ENCODE results near the gene HOXB8. TPM values are rescaled to one million over a fixed set of nuclear protein-coding genes. Genes with fewer than 3 reads are reported as not detected.

Gene HOXB8
- polyA plus RNA-seq, 1 donor from 2014 or later = not detected

GRCh38 chr17:48598736-48599135 is 16.4 kb downstream of the HOXB8 start:
- Histone ChIP-seq H3K36me3 (ENCODE audit: insufficient read depth, low read length) (no peaks in the 10 kb centered on the region), H4K20me1 (ENCODE audit: insufficient read depth) (no peaks in the 10 kb centered on the region), H3K9ac (ENCODE audit: low read length) (no peak overlapping the region), H3F3A (ENCODE audit: insufficient read depth, low read length, poor library complexity, severe bottlenecking) (no peaks in the 10 kb centered on the region), H3K27ac (ENCODE audit: low read length) (no peak overlapping the region), H3K79me2 (replicated peaks; ENCODE audit: insufficient read depth, low read length) (no peaks in the 10 kb centered on the region), H3K4me2 (ENCODE audit: low read length) (no peak overlapping the region), H3K27me3 (ENCODE audit: insufficient read depth, low read depth, low read length) (peaks cover 100% of the 10 kb centered on the region), H2AFZ (ENCODE audit: low read depth, low read length) (no peak overlapping the region), H3K4me3 (ENCODE audit: low read length) (no peak overlapping the region), H3K9me2 (ENCODE audit: insufficient read depth, low read length) (no peaks in the 10 kb centered on the region), H3K9me3 (ENCODE audit: low read length) (peaks cover 18% of the 10 kb centered on the region)
- TF ChIP-seq TAF1 (IDR thresholded peaks at IDR 0.05; ENCODE audit: low read depth) (no peak), EZH2 (IDR thresholded peaks at IDR 0.05; ENCODE audit: borderline replicate concordance, insufficient read depth, low read length, poor library complexity, severe bottlenecking) (no peak), EP300 (conservative IDR thresholded peaks at IDR 0.05; ENCODE audit: poor library complexity, severe bottlenecking) (no peak), SMC3 (conservative IDR thresholded peaks at IDR 0.05; ENCODE audit: poor library complexity) (no peak), POLR2AphosphoS5 (IDR thresholded peaks at IDR 0.05) (no peak), RAD21 (conservative IDR thresholded peaks at IDR 0.05) (no peak), MXI1 (conservative IDR thresholded peaks at IDR 0.05; ENCODE audit: poor library complexity, severe bottlenecking) (no peak)
- TF ChIP-seq, protein P1, sequence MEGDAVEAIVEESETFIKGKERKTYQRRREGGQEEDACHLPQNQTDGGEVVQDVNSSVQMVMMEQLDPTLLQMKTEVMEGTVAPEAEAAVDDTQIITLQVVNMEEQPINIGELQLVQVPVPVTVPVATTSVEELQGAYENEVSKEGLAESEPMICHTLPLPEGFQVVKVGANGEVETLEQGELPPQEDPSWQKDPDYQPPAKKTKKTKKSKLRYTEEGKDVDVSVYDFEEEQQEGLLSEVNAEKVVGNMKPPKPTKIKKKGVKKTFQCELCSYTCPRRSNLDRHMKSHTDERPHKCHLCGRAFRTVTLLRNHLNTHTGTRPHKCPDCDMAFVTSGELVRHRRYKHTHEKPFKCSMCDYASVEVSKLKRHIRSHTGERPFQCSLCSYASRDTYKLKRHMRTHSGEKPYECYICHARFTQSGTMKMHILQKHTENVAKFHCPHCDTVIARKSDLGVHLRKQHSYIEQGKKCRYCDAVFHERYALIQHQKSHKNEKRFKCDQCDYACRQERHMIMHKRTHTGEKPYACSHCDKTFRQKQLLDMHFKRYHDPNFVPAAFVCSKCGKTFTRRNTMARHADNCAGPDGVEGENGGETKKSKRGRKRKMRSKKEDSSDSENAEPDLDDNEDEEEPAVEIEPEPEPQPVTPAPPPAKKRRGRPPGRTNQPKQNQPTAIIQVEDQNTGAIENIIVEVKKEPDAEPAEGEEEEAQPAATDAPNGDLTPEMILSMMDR (IDR thresholded peaks at IDR 0.05; ENCODE audit: poor library complexity, severe bottlenecking) = no peak
- TF ChIP-seq, protein P2, sequence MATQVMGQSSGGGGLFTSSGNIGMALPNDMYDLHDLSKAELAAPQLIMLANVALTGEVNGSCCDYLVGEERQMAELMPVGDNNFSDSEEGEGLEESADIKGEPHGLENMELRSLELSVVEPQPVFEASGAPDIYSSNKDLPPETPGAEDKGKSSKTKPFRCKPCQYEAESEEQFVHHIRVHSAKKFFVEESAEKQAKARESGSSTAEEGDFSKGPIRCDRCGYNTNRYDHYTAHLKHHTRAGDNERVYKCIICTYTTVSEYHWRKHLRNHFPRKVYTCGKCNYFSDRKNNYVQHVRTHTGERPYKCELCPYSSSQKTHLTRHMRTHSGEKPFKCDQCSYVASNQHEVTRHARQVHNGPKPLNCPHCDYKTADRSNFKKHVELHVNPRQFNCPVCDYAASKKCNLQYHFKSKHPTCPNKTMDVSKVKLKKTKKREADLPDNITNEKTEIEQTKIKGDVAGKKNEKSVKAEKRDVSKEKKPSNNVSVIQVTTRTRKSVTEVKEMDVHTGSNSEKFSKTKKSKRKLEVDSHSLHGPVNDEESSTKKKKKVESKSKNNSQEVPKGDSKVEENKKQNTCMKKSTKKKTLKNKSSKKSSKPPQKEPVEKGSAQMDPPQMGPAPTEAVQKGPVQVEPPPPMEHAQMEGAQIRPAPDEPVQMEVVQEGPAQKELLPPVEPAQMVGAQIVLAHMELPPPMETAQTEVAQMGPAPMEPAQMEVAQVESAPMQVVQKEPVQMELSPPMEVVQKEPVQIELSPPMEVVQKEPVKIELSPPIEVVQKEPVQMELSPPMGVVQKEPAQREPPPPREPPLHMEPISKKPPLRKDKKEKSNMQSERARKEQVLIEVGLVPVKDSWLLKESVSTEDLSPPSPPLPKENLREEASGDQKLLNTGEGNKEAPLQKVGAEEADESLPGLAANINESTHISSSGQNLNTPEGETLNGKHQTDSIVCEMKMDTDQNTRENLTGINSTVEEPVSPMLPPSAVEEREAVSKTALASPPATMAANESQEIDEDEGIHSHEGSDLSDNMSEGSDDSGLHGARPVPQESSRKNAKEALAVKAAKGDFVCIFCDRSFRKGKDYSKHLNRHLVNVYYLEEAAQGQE (IDR thresholded peaks at IDR 0.05; ENCODE audit: borderline replicate concordance) = no peak

DNA sequence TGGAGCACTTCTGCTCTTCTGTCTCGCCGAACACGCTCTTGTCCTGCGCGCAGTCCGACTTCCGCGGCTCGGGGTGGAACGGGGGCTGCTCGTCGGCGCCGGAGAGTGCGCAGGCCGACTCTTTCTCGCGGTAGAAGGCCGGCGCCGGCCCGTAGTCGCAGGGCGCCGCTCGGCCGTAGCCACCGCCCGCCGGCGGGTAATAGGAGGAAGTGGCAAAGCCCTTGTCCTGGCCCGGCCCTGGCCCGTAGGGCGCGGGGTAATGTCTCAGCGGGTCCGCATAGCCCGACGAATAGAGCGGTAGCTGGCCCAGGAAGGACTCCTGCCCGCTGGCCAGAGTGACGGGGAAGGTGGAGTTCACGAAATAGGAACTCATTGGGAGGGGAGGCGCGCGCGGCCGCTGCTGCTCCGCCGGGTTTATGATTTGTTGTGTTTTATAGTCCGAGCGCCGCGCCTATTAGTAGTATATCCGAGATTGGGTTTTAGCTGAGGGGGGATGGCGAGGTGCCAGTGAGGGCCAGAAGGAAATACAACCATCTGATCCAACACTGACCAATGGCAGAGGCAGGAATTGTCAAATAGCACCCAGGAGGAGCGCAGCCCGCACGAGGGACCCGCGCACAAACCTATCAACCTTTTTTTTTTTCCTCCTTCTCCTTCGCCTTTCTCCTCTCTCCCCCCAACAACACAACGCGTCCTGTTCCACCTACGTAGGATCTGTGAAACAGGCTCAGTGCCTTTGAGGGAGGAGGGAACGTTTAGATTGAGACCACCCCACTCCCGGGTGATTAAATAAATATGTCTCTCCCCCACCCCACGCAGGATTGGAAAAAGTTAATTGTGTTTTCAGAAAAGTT is 17.1 kb downstream of the HOXB8 start:
- Histone ChIP-seq H3K9me3 (ENCODE audit: low read length) (peaks cover 11% of the 10 kb centered on the region), H3K4me2 (ENCODE audit: low read length) (no peak overlapping the region), H3F3A (ENCODE audit: insufficient read depth, low read length, poor library complexity, severe bottlenecking) (no peaks in the 10 kb centered on the region), H3K27me3 (ENCODE audit: insufficient read depth, low read depth, low read length) (peaks cover 100% of the 10 kb centered on the region), H3K9me2 (ENCODE audit: insufficient read depth, low read length) (no peaks in the 10 kb centered on the region), H3K9ac (ENCODE audit: low read length) (no peak overlapping the region), H3K4me3 (ENCODE audit: low read length) (peak overlapping the region; percentile 25), H2AFZ (ENCODE audit: low read depth, low read length) (no peak overlapping the region), H3K27ac (ENCODE audit: low read length) (no peak overlapping the region), H3K36me3 (ENCODE audit: insufficient read depth, low read length) (no peaks in the 10 kb centered on the region), H4K20me1 (ENCODE audit: insufficient read depth) (no peaks in the 10 kb centered on the region), H3K79me2 (replicated peaks; ENCODE audit: insufficient read depth, low read length) (no peaks in the 10 kb centered on the region)
- no peak for TF ChIP-seq EP300 (conservative IDR thresholded peaks at IDR 0.05; ENCODE audit: poor library complexity, severe bottlenecking)
- no peak for TF ChIP-seq POLR2AphosphoS5 (IDR thresholded peaks at IDR 0.05)
- TF ChIP-seq, protein P1 (IDR thresholded peaks at IDR 0.05; ENCODE audit: poor library complexity, severe bottlenecking) = no peak
- no peak for TF ChIP-seq MXI1 (conservative IDR thresholded peaks at IDR 0.05; ENCODE audit: poor library complexity, severe bottlenecking)
- no peak for TF ChIP-seq SMC3 (conservative IDR thresholded peaks at IDR 0.05; ENCODE audit: poor library complexity)
- no peak for TF ChIP-seq EZH2 (IDR thresholded peaks at IDR 0.05; ENCODE audit: borderline replicate concordance, insufficient read depth, low read length, poor library complexity, severe bottlenecking)
- TF ChIP-seq TAF1 (IDR thresholded peaks at IDR 0.05; ENCODE audit: low read depth) = no peak
- TF ChIP-seq, protein P2 (IDR thresholded peaks at IDR 0.05; ENCODE audit: borderline replicate concordance) = no peak
- TF ChIP-seq RAD21 (conservative IDR thresholded peaks at IDR 0.05) = no peak

All from neural cell (in vitro differentiated cells).